CD4-positive, alpha-beta T cell treated with Interleukin-10 for 1 hour (primary cell): ENCODE results near the gene HTRA2.

Source experiments
- DNase-seq: peaks from one replicate; pipeline ENCODE4 v3.0.0-alpha.2; 2020

HTRA2 gene

GRCh38 chr2:74516650-74517049 lies 13.1 kb upstream of the HTRA2 start:
- no peak for DNase-seq

GRCh38 chr2:74522516-74522915 lies 7.2 kb upstream of the HTRA2 start:
- DNase-seq, result no peak

GRCh38 chr2:74524005-74524404 lies 5.7 kb upstream of the HTRA2 start:
- DNase-seq, result no peak

- DNase-seq, result no peak
Observed at GRCh38 chr2:74524955-74525716, 4.6 kb upstream of the HTRA2 start.

- DNase-seq, result peak; percentile 49
Observed at GRCh38 chr2:74525717-74526648, 3.8 kb upstream of the HTRA2 start, which contains the start of gene DQX1. DQX1 (minus strand) TSS chr2:74526231; CDS start chr2:74525729, 502 bp downstream.

GRCh38 chr2:74526649-74527230 lies 3.0 kb upstream of the HTRA2 start:
- no peak for DNase-seq

- DNase-seq, result no peak
Observed at GRCh38 chr2:74527741-74528140, 2.0 kb upstream of the HTRA2 start.

- DNase-seq, result peak; percentile 41
Observed at GRCh38 chr2:74528600-74529356, 955 bp upstream of the HTRA2 start.

- DNase-seq, result peak; percentile 66
Observed at GRCh38 chr2:74530239-74531187, 780 bp downstream of the HTRA2 start.

GRCh38 chr2:74531666-74532065 lies 1.9 kb downstream of the HTRA2 start:
- no peak for DNase-seq

GRCh38 chr2:74532222-74532621 lies 2.5 kb downstream of the HTRA2 start:
- peak; percentile 67 for DNase-seq

- no peak for DNase-seq
Observed at GRCh38 chr2:74533464-74533863, 3.7 kb downstream of the HTRA2 start.

- DNase-seq, result no peak
Observed at GRCh38 chr2:74534411-74534810, 4.7 kb downstream of the HTRA2 start.

- no peak for DNase-seq
Observed at GRCh38 chr2:74535440-74535965, 5.8 kb downstream of the HTRA2 start.

GRCh38 chr2:74536166-74536950 lies 6.6 kb downstream of the HTRA2 start:
- DNase-seq, result no peak

GRCh38 chr2:74537140-74537539 lies 7.4 kb downstream of the HTRA2 start:
- no peak for DNase-seq

GRCh38 chr2:74538881-74539339 lies 9.2 kb downstream of the HTRA2 start:
- DNase-seq, result no peak

GRCh38 chr2:74540291-74540690 lies 10.6 kb downstream of the HTRA2 start:
- DNase-seq, result no peak

GRCh38 chr2:74542978-74543377 lies 13.2 kb downstream of the HTRA2 start:
- DNase-seq, result no peak

GRCh38 chr2:74544634-74545033 lies 14.9 kb downstream of the HTRA2 start:
- DNase-seq, result peak; percentile 30
